ENCODE data around the gene KCNH6.

Gene KCNH6

DNA sequence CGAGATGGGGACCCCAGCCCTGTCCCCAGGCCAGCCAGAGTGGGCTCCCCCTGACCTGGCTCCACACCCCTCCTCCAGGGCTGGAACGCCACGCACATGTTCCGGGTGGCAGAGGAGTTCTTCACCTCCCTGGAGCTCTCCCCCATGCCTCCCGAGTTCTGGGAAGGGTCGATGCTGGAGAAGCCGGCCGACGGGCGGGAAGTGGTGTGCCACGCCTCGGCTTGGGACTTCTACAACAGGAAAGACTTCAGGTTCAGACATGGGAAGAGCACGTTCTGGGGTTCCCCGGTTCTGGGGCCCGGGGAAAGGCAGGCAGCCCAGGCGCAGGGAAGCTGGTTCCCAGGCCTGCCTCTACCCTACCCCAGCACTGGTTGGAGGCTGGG is 41.7 kb upstream of the KCNH6 start:
- H3K27ac Mint-ChIP-seq, result no peak overlapping the region
- H3K4me1 Mint-ChIP-seq, result peaks cover 16% of the 10 kb centered on the region
- no peak for DNase-seq (ENCODE audit: low spot score in 2 of 2)
- H3K4me3 Mint-ChIP-seq, result no peak overlapping the region
- no peaks in the 10 kb centered on the region for H3K9me3 Mint-ChIP-seq
- ATAC-seq, result no peak
- H3K36me3 Mint-ChIP-seq, result no peaks in the 10 kb centered on the region

DNA sequence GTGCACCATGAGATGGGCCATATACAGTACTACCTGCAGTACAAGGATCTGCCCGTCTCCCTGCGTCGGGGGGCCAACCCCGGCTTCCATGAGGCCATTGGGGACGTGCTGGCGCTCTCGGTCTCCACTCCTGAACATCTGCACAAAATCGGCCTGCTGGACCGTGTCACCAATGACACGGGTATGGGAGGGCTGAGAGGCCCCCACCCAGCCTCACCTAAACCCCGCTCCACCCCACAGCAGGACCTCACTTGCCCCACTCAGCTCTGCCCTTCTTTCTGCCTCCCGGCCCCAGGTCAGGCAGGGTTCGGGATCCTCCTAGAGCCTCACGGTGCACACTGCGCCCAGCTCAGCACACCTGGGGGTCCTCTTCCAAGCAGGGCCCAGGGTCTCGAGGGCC is 40.6 kb upstream of the KCNH6 start:
- H3K9me3 Mint-ChIP-seq, result no peaks in the 10 kb centered on the region
- H3K4me1 Mint-ChIP-seq, result peaks cover 14% of the 10 kb centered on the region
- DNase-seq (ENCODE audit: low spot score in 2 of 2) (no peak), ATAC-seq (no peak)
- H3K4me3 Mint-ChIP-seq, result no peak overlapping the region
- H3K27ac Mint-ChIP-seq, result peak overlapping the region; percentile 53
- H3K36me3 Mint-ChIP-seq, result no peaks in the 10 kb centered on the region

DNA sequence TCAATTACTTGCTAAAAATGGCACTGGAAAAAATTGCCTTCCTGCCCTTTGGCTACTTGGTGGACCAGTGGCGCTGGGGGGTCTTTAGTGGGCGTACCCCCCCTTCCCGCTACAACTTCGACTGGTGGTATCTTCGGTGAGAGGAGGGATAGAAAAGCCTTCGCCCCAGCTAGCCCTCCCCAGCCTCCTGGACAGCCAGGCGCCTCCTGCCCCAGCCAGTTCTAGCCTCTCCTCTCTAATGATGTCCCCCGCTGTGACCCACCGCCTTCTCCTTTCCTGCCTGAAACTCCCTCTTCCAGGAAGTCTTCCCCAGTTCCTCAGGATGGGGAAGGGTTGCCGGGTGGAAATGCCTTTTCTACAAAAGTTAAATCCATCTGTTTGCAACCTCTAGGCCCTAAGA is 40.1 kb upstream of the KCNH6 start:
- ATAC-seq (no peak), DNase-seq (ENCODE audit: low spot score in 2 of 2) (no peak)
- no peaks in the 10 kb centered on the region for H3K36me3 Mint-ChIP-seq
- peaks cover 9% of the 10 kb centered on the region for H3K4me1 Mint-ChIP-seq
- H3K4me3 Mint-ChIP-seq, result no peak overlapping the region
- peak overlapping the region; percentile 24 for H3K27ac Mint-ChIP-seq
- no peaks in the 10 kb centered on the region for H3K9me3 Mint-ChIP-seq

DNA sequence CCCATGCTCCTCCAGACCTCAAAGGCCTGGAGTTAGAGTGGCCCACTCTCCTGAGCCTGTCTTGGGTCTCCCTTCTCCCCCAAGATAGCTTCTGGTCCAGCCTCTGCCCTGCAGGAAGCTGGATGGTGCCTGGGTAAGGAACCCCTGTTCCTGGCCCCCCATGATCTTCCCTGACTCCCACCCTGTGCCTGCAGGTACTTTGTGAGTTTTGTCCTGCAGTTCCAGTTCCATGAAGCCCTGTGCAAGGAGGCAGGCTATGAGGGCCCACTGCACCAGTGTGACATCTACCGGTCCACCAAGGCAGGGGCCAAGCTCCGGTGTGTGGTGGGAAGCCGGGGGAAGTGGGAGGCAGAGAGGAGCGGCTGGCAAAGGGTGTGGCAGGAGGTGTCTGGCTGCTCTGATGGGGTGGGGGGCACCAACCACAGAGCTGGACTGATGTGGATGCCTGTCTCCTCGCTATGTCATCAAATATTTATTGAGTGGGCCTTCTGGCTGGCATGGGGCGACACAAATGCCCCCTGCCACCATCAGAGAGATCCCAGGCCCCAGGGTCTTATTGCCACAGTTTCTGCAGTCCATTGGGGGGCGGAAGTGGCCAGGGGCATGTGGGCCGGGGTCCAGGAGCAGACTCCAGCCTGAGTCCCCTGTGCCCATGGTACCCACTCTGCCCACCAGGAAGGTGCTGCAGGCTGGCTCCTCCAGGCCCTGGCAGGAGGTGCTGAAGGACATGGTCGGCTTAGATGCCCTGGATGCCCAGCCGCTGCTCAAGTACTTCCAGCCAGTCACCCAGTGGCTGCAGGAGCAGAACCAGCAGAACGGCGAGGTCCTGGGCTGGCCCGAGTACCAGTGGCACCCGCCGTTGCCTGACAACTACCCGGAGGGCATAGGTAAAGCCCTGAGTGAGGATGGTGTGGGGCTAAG is 39.2 kb upstream of the KCNH6 start:
- Mint-ChIP-seq H3K4me1 (peaks cover 6% of the 10 kb centered on the region), H3K27ac (peak overlapping the region; percentile 24), H3K4me3 (no peak overlapping the region), H3K9me3 (no peaks in the 10 kb centered on the region), H3K36me3 (no peaks in the 10 kb centered on the region)
- DNase-seq (ENCODE audit: low spot score in 2 of 2), result no peak
- ATAC-seq, result no peak

DNA sequence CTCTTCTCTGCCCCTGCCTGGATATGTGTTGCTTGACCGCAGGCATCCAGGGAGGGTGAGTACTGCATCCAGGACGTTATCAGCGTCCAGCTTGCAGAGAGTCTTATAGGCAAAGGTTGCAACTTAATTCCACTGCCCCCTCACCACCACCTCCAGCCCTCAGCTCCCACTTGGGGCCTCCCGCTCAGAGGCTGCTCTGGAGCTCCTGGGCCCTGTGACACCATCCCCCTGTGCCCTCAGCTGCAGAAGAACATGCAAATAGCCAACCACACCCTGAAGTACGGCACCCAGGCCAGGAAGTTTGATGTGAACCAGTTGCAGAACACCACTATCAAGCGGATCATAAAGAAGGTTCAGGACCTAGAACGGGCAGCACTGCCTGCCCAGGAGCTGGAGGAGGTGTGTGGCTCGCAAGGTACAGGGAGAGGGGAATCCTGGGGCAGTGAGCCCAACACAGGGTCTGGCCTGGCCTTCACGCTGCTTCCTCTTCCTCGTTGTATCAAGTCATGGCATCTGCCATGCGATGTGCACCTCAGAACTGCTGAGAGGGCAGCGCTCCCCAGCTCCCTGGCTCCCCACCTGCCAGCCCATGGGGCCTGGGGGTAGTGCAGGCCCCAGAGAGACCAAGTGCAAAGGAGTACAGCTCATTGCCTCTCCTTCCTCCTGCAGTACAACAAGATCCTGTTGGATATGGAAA is 36.7 kb upstream of the KCNH6 start:
- ATAC-seq (no peak), DNase-seq (ENCODE audit: low spot score in 2 of 2) (no peak)
- H3K9me3 Mint-ChIP-seq, result no peaks in the 10 kb centered on the region
- no peak overlapping the region for H3K4me3 Mint-ChIP-seq
- no peak overlapping the region for H3K27ac Mint-ChIP-seq
- no peaks in the 10 kb centered on the region for H3K4me1 Mint-ChIP-seq
- H3K36me3 Mint-ChIP-seq, result no peaks in the 10 kb centered on the region

- H3K4me1 Mint-ChIP-seq, result no peaks in the 10 kb centered on the region
- DNase-seq (ENCODE audit: low spot score in 2 of 2) (no peak), ATAC-seq (no peak)
- no peak overlapping the region for H3K27ac Mint-ChIP-seq
- H3K4me3 Mint-ChIP-seq, result no peak overlapping the region
- no peaks in the 10 kb centered on the region for H3K9me3 Mint-ChIP-seq
- no peaks in the 10 kb centered on the region for H3K36me3 Mint-ChIP-seq
These were observed 36.2 kb upstream of the KCNH6 start for GRCh38 chr17:63487014-63487339.

DNA sequence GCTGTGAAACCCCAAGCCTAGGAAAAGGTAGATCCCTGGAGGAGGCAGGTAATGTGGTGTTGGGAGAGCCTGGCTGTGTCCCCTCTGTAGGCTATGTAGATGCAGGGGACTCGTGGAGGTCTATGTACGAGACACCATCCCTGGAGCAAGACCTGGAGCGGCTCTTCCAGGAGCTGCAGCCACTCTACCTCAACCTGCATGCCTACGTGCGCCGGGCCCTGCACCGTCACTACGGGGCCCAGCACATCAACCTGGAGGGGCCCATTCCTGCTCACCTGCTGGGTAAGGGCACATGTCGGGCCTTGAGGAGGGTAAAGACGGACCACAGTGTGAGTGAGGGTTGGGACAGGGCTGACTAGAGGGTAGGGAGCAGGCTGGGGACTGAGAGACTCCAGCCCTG is 34.3 kb upstream of the KCNH6 start:
- DNase-seq (ENCODE audit: low spot score in 2 of 2), result no peak
- H3K27ac Mint-ChIP-seq, result peak overlapping the region; percentile 23
- ATAC-seq, result no peak
- no peaks in the 10 kb centered on the region for H3K36me3 Mint-ChIP-seq
- H3K4me1 Mint-ChIP-seq, result no peaks in the 10 kb centered on the region
- H3K4me3 Mint-ChIP-seq, result no peak overlapping the region
- no peaks in the 10 kb centered on the region for H3K9me3 Mint-ChIP-seq

DNA sequence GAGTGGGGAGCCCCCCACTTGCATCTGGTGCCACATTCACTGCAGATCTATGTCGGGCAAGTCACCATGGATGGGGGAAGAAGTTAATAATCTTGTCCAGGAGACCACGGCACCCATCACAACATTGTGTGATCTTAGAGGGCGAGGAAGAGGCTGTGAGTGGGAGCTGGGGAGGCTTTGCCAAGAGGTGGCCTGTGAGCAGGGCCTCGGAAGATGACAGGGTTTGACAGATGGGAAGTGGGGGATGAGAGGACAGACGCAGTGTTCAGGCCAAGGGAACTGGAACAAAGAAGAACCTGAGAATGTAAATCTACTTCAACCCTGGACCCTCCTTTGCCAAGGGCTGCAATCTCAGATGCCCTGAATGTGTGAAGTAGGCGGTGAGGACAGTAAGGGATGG is 33.9 kb upstream of the KCNH6 start:
- H3K36me3 Mint-ChIP-seq, result no peaks in the 10 kb centered on the region
- peak overlapping the region; percentile 23 for H3K27ac Mint-ChIP-seq
- ATAC-seq (no peak), DNase-seq (ENCODE audit: low spot score in 2 of 2) (no peak)
- no peak overlapping the region for H3K4me3 Mint-ChIP-seq
- H3K4me1 Mint-ChIP-seq, result no peaks in the 10 kb centered on the region
- H3K9me3 Mint-ChIP-seq, result no peaks in the 10 kb centered on the region

DNA sequence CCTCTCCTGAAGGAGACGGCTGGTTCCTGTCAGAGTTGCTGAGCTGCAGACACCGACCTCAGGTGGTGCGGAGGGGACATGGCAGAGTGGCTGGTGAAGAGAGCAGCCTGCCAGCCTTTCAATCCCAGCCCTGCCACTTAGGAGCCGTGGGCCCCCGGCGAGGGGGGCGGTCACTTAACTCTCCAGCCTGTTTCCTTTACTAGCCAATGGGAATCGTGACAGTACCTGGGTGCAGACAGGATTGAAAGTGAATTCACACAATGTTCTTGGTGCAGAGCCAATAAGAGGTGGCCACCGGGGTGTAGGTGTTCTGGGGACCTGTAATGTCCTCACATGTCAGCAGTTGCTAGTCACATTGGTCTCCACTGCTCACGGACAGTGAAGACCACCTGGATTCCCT is 32.8 kb upstream of the KCNH6 start:
- no peaks in the 10 kb centered on the region for H3K4me1 Mint-ChIP-seq
- H3K4me3 Mint-ChIP-seq, result no peak overlapping the region
- no peaks in the 10 kb centered on the region for H3K9me3 Mint-ChIP-seq
- DNase-seq (ENCODE audit: low spot score in 2 of 2) (no peak), ATAC-seq (no peak)
- peak overlapping the region; percentile 33 for H3K27ac Mint-ChIP-seq
- H3K36me3 Mint-ChIP-seq, result no peaks in the 10 kb centered on the region

DNA sequence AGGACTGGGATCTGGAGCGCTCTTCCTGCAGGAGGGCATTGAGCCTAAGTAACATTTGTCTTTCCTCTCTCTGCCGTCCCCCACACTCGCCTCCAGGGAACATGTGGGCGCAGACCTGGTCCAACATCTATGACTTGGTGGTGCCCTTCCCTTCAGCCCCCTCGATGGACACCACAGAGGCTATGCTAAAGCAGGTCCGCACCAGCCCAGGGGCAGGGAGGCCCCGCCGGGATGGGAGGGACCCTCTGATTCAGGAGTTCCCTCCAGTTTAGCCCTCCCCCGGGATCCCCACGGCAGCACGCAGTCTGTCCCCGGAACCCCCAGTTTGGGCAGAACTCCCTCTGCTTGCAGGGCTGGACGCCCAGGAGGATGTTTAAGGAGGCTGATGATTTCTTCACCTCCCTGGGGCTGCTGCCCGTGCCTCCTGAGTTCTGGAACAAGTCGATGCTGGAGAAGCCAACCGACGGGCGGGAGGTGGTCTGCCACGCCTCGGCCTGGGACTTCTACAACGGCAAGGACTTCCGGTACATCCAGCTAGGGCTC is 32.2 kb upstream of the KCNH6 start:
- ATAC-seq, result no peak
- no peak for DNase-seq (ENCODE audit: low spot score in 2 of 2)
- Mint-ChIP-seq H3K9me3 (no peaks in the 10 kb centered on the region), H3K4me3 (no peak overlapping the region), H3K36me3 (no peaks in the 10 kb centered on the region), H3K4me1 (no peaks in the 10 kb centered on the region), H3K27ac (no peak overlapping the region)

- no peak overlapping the region for H3K4me3 Mint-ChIP-seq
- no peaks in the 10 kb centered on the region for H3K9me3 Mint-ChIP-seq
- no peak overlapping the region for H3K27ac Mint-ChIP-seq
- H3K36me3 Mint-ChIP-seq, result no peaks in the 10 kb centered on the region
- DNase-seq (ENCODE audit: low spot score in 2 of 2) (no peak), ATAC-seq (no peak)
- no peaks in the 10 kb centered on the region for H3K4me1 Mint-ChIP-seq
These were observed 31.7 kb upstream of the KCNH6 start for GRCh38 chr17:63491413-63491812.

DNA sequence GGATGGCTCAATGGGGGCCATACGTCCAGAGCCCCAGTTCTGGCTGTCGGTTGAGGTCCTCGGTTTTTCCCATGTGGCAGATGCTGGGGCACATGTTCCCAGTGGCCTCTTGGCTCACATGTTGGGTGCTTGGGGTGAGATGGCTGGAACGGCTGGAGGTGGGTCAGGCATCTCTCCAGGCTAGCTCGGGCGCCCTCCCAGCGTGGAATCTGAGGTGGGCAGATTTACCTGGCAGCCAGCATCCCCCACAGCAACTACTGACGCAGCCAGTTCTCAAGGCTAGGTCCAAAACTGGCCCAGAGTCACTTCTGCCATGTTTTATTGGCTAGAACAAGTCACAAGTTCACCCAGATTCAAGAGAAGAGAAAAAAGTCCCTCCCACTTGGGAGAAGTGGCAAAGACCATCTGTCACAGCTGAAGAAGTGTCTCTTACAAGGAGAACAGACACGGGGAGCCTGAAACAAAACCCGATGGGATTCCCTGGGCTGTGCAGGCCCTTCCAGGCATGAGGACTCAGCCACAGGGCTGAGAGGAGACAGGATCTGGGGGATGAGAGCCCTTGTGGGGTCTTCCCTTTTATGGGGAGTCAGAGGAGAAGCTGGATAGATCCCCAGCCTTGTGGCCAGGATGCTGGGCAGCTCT is 31.1 kb upstream of the KCNH6 start:
- Mint-ChIP-seq H3K36me3 (no peaks in the 10 kb centered on the region), H3K4me3 (no peak overlapping the region), H3K4me1 (no peaks in the 10 kb centered on the region), H3K9me3 (no peaks in the 10 kb centered on the region), H3K27ac (no peak overlapping the region)
- ATAC-seq, result no peak
- no peak for DNase-seq (ENCODE audit: low spot score in 2 of 2)

DNA sequence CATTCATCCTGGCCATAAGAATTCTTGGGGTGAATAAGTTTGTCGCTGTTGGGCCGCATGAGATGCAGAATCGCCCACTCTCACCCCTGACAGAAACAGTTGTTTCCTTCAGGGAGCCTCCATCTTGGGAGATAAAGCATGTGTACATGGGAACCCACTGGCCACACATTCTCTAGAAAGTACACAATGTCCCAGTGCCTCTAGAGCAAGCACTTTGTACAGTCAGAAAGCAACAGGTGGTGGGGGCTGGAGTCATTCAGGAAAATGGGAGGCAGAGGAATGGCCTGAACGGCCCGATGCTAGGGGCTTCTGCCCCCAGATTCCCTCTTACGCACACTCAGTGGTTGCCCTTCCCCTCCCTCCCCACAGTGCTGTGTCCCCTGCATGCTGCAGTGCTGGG is 30.2 kb upstream of the KCNH6 start:
- no peak overlapping the region for H3K27ac Mint-ChIP-seq
- no peak overlapping the region for H3K4me3 Mint-ChIP-seq
- H3K36me3 Mint-ChIP-seq, result no peaks in the 10 kb centered on the region
- no peaks in the 10 kb centered on the region for H3K4me1 Mint-ChIP-seq
- H3K9me3 Mint-ChIP-seq, result no peaks in the 10 kb centered on the region
- DNase-seq (ENCODE audit: low spot score in 2 of 2), result no peak
- no peak for ATAC-seq

- no peak overlapping the region for H3K4me3 Mint-ChIP-seq
- H3K27ac Mint-ChIP-seq, result no peak overlapping the region
- ATAC-seq (no peak), DNase-seq (ENCODE audit: low spot score in 2 of 2) (no peak)
- no peaks in the 10 kb centered on the region for H3K4me1 Mint-ChIP-seq
- no peaks in the 10 kb centered on the region for H3K9me3 Mint-ChIP-seq
- H3K36me3 Mint-ChIP-seq, result no peaks in the 10 kb centered on the region
These were observed 29.7 kb upstream of the KCNH6 start for GRCh38 chr17:63493411-63493810.

- DNase-seq (ENCODE audit: low spot score in 2 of 2) (no peak), ATAC-seq (no peak)
- Mint-ChIP-seq H3K9me3 (no peaks in the 10 kb centered on the region), H3K36me3 (no peaks in the 10 kb centered on the region), H3K27ac (no peak overlapping the region), H3K4me1 (no peaks in the 10 kb centered on the region), H3K4me3 (no peak overlapping the region)
These were observed 28.7 kb upstream of the KCNH6 start for GRCh38 chr17:63494300-63494928.

Measured in stimulated activated effector memory CD8-positive, alpha-beta T cell treated with anti-CD3 and anti-CD28 coated beads, Interleukin-12 subunit alpha, Interleukin-12 subunit beta, amount 100 ng/mL, for 72 hours (primary cell).